RWPE1 (cell line): ENCODE data around the gene FBLN7.
A peak's percentile ranks its signal among the peaks of the same experiment; 100 is the strongest.

Experiments used
- CTCF ChIA-PET: fragments of 350-600 bp; sonication (Branson Sonifier 250); formaldehyde crosslinking; extraction: SDS; loops from one replicate; lab custom pipeline; 2021; lab: Yijun Ruan, JAX
- POLR2A ChIA-PET: fragments of 400-600 bp; formaldehyde crosslinking; extraction: SDS; loops from one replicate; lab custom pipeline; 2020; ENCODE audit warnings: antibody characterized with exemption; ENCODE audit not compliant: low non-redundant PET; lab: Yijun Ruan, JAX
- DNase-seq: peaks from one replicate; pipeline ENCODE4 v3.0.0; 2012; ENCODE audit warnings: low spot score
- H3K27ac ChIP-seq: fragments of 450-650 bp; 2 replicates; pipeline ENCODE4 v1.5.1; 2017
- TF ChIP-seq, protein P1 (sequence below): fragments of 450-650 bp; conservative IDR thresholded peaks from 2 replicates; pipeline ENCODE4 v1.5.1; 2017; ENCODE audit warnings: low read depth, mild to moderate bottlenecking

FBLN7 gene

DNA sequence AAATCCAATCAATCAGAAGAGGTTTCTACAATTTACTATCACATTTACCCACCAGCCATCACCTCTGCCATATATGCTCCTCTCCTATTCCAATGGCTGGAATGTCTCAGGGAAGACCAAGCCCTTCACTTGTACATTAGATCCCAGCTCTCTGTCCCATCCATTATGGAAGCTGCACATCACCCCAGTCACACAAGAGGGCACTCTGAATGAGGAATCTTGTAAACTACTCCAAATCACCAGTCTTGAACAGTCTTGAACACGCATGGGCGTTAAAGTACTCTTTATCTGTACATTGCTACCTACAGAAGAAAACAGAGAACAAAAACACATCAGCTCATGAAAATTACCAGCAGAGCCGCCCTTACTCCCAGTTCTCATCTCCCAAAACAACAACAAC is 78.0 kb downstream of the FBLN7 start:
- TF ChIP-seq, protein P1, sequence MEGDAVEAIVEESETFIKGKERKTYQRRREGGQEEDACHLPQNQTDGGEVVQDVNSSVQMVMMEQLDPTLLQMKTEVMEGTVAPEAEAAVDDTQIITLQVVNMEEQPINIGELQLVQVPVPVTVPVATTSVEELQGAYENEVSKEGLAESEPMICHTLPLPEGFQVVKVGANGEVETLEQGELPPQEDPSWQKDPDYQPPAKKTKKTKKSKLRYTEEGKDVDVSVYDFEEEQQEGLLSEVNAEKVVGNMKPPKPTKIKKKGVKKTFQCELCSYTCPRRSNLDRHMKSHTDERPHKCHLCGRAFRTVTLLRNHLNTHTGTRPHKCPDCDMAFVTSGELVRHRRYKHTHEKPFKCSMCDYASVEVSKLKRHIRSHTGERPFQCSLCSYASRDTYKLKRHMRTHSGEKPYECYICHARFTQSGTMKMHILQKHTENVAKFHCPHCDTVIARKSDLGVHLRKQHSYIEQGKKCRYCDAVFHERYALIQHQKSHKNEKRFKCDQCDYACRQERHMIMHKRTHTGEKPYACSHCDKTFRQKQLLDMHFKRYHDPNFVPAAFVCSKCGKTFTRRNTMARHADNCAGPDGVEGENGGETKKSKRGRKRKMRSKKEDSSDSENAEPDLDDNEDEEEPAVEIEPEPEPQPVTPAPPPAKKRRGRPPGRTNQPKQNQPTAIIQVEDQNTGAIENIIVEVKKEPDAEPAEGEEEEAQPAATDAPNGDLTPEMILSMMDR: no peak
- ChIA-PET CTCF (no interaction called here), POLR2A (no interaction called here)
- H3K27ac ChIP-seq: no peak overlapping the region
- DNase-seq: no peak

DNA sequence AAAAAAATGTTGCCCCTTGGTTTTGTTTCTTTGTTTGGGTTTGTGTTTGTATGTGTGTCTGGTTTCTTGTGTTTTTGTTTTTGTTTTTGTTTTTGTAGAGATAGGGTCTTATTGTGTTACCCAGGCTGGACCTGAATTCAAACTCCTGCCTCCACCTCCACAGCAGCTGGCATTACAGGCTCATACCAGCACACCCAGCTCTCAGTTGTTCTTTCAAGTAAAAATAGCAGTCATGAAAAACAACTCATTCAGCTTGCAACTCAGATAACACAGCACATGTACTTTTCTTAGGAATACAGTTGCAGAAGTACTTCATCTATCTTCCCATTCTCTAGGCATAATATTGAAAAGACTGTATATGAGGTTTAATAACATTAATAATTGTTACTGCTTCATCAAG is 79.7 kb downstream of the FBLN7 start:
- DNase-seq: no peak
- no peak overlapping the region for H3K27ac ChIP-seq
- ChIA-PET POLR2A (no interaction called here), CTCF (no interaction called here)
- TF ChIP-seq, protein P1: no peak

DNA sequence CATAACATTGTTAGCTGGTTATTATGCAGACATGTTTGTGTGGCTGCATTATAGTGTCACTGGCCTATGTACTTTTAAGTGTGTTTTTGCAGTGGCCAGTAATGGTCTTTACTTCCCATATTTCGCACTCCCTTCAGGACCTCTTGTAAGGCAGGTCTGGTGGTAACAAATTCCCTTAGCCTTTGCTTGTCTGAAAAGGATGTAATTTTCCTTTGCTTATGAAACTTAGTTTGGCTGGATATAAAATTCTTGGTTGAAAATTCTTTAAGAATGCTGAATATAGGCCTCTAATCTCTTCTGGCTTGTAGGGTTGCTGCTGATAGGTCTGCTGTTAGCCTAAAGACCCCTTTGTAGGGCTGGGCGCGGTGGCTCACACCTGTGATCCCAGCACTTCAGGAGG is 82.0 kb downstream of the FBLN7 start:
- H3K27ac ChIP-seq: no peak overlapping the region
- DNase-seq: no peak
- CTCF ChIA-PET: no interaction called here
- POLR2A ChIA-PET: no interaction called here
- TF ChIP-seq, protein P1: no peak

DNA sequence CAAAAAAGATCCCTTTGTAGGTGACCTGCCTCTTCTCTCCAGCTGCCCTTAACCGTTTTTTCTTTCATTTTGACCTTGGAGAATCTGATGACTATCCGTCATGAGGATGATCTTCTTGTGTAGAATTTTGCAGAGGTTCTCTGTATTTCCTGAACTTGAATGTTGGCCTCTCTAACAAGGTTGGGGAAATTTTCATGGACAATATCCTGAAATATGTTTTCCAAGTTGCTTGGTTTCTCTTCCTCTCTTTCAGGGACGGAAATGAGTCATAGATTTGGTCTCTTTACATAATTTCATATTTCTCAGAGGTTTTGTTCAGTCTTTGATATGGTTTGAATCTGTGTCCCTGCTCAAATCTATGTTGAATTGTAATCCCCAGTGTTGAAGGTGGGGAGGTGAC is 82.6 kb downstream of the FBLN7 start:
- no peak overlapping the region for H3K27ac ChIP-seq
- CTCF ChIA-PET: no interaction called here
- no peak for DNase-seq
- POLR2A ChIA-PET: no interaction called here
- TF ChIP-seq, protein P1: no peak

- no peak overlapping the region for H3K27ac ChIP-seq
- ChIA-PET POLR2A (no interaction called here), CTCF (interaction anchor here (0.6 kb wide), 1 partner anchor 176 kb away, joined by 3 read pairs; no protein-coding TSS in a partner anchor)
- TF ChIP-seq, protein P1: no peak
- peak; percentile 88 for DNase-seq
These were observed 91.2 kb downstream of the FBLN7 start for GRCh38 chr2:112229348-112229747.

DNA sequence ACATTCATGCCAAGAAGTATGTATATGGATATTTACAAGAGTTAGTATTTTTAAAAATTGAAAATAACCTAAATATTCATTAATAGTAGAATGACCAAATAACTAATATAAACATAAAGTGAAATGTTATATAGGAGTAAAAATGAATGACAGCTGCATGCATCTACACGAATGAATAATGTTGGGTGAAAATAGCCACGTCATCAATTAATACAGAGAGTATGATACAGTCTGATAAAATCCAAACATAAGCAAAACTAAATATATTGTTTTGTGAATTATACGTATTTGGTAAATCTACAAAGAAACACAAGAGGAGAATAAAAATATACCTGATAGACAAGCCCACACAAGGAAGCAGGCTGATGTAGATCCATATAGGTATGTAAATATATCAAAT is 92.2 kb downstream of the FBLN7 start:
- TF ChIP-seq, protein P1: no peak
- POLR2A ChIA-PET: no interaction called here
- CTCF ChIA-PET: no interaction called here
- no peak for DNase-seq
- no peak overlapping the region for H3K27ac ChIP-seq
